HCT116 (cell line): ENCODE results near the gene ZNF560. TPM values are rescaled to one million over a fixed set of nuclear protein-coding genes. Genes with fewer than 3 reads are reported as not detected.

Experiments
- ATAC-seq: fragments of 200-7000 bp; cut with Tn5 transposase; 2 replicates; pipeline ENCODE4 v1.9.1; 2020; ENCODE audit warnings: mild to moderate bottlenecking, moderate library complexity
- BruUV-seq: library from RNA; stranded (reverse); fragments of 400-500 nt; replicated peaks from 2 replicates; lab custom pipeline; 2021; lab: Mats Ljungman, UMichigan
- CTCF ChIA-PET: fragments of 300-600 bp; sonication (Branson Sonifier 250); formaldehyde crosslinking; loops from one replicate; lab custom pipeline; 2021; ENCODE audit warnings: antibody characterized with exemption; lab: Charles Lee
- POLR2A ChIA-PET: fragments of 300-600, 350-600 bp; sonication (Branson Sonifier 250); formaldehyde crosslinking; loops from one replicate; lab custom pipeline; 2021; ENCODE audit warnings: antibody characterized with exemption; lab: Charles Lee
- RAD21 ChIA-PET, 2 experiments: fragments of 300-600 bp; sonication (Branson Sonifier 250); formaldehyde crosslinking; loops; one replicate each; lab custom pipeline; 2023; ENCODE audit warnings: low total read pairs in 2 of 2; ENCODE audit not compliant: uncharacterized antibody in 2 of 2, unreplicated experiment in 2 of 2, low non-redundant PET in 1 of 2; lab: Charles Lee
- DNase-seq: peaks from one replicate; pipeline ENCODE4 v3.0.0-alpha.2; 2010; ENCODE audit warnings: low read depth, low spot score
- H2AFZ ChIP-seq: fragments of 200-600 bp; shearing (Covaris generic), sonication (generic); 2 replicates; pipeline ENCODE4 v1.6.1; 2017; ENCODE audit warnings: low read depth, mixed run types, mixed read lengths, antibody characterized with exemption, low read length; ENCODE audit not compliant: poor library complexity, severe bottlenecking
- H3K27ac ChIP-seq: 2 replicates; pipeline ENCODE4 v1.5.1; 2012; ENCODE audit warnings: low read depth, low read length
- H3K27me3 ChIP-seq: fragments of 200-600 bp; sonication (generic); 2 replicates; pipeline ENCODE4 v1.6.1; 2016; ENCODE audit warnings: mixed run types, low read length, mixed read lengths; ENCODE audit not compliant: insufficient read depth
- H3K36me3 ChIP-seq, 2 experiments: fragments of 200-500 bp in 1 of 2; fragments of 200-600 bp in 1 of 2; sonication (Bioruptor generic) in 1 of 2; sonication (generic) in 1 of 2; 2 replicates each; pipeline versions ENCODE4 v1.5.1 to v1.6.1; 2014 to 2016; ENCODE audit warnings: low read length in 2 of 2, inconsistent platforms in 1 of 2, mixed read lengths in 1 of 2, mixed run types in 1 of 2; ENCODE audit not compliant: insufficient read depth in 2 of 2, control insufficient read depth in 1 of 2
- H3K4me1 ChIP-seq, 2 experiments: fragments of 200-600 bp in 1 of 2; sonication (generic) in 1 of 2; 2 replicates each; pipeline versions ENCODE4 v1.5.1 to v1.6.1; 2012 to 2017; ENCODE audit warnings: low read length in 2 of 2, inconsistent platforms in 1 of 2, mild to moderate bottlenecking in 1 of 2, mixed read lengths in 1 of 2, mixed run types in 1 of 2, moderate library complexity in 1 of 2; ENCODE audit not compliant: insufficient read depth in 2 of 2, control insufficient read depth in 1 of 2
- H3K4me2 ChIP-seq: fragments of 200-600 bp; sonication (generic); 2 replicates; pipeline ENCODE4 v1.6.1; 2017; ENCODE audit warnings: mixed run types, low read length, mixed read lengths
- H3K4me3 ChIP-seq, 2 experiments: fragments of 200-600 bp in 1 of 2; sonication (generic) in 1 of 2; replicated peaks in 1 of 2; 2 replicates each; pipeline ENCODE4 v1.5.1; 2011 to 2016; ENCODE audit warnings: low read length in 2 of 2, control low read depth in 1 of 2, low read depth in 1 of 2, mild to moderate bottlenecking in 1 of 2, mixed read lengths in 1 of 2, mixed run types in 1 of 2
- H3K79me2 ChIP-seq: fragments of 200-600 bp; sonication (generic); 2 replicates; pipeline ENCODE4 v1.6.1; 2017; ENCODE audit warnings: mild to moderate bottlenecking, mixed run types, low read length, moderate library complexity, mixed read lengths; ENCODE audit not compliant: insufficient read depth
- H3K9ac ChIP-seq: fragments of 200-600 bp; sonication (generic); 2 replicates; pipeline ENCODE4 v1.6.1; 2016; ENCODE audit warnings: low read length, mixed read lengths
- H3K9me2 ChIP-seq: fragments of 200-600 bp; sonication (generic), shearing (Covaris generic); 2 replicates; pipeline ENCODE4 v1.6.1; 2017; ENCODE audit warnings: mixed run types, mild to moderate bottlenecking, moderate library complexity; ENCODE audit not compliant: insufficient read depth
- H3K9me3 ChIP-seq, 2 experiments: fragments of 200-500 bp in 1 of 2; fragments of 200-600 bp in 1 of 2; sonication (Bioruptor generic) in 1 of 2; sonication (generic) in 1 of 2; 2 replicates each; pipeline ENCODE4 v1.6.1; 2014 to 2017; ENCODE audit warnings: low read length in 2 of 2, mixed read lengths in 2 of 2, inconsistent platforms in 1 of 2, low read depth in 1 of 2, mild to moderate bottlenecking in 1 of 2, mixed run types in 1 of 2, moderate library complexity in 1 of 2; ENCODE audit not compliant: control insufficient read depth in 1 of 2, insufficient read depth in 1 of 2
- H4K20me1 ChIP-seq: fragments of 200-600 bp; sonication (generic), shearing (Covaris generic); 2 replicates; pipeline ENCODE4 v1.6.1; 2017; ENCODE audit warnings: mixed run types, mild to moderate bottlenecking, moderate library complexity; ENCODE audit not compliant: insufficient read depth
- CEBPB ChIP-seq: IDR thresholded peaks from 2 replicates; pipeline ENCODE4 v1.6.1; 2012; ENCODE audit warnings: low read depth
- EGR1 ChIP-seq: IDR thresholded peaks from 2 replicates; pipeline ENCODE4 v1.6.1; 2012; ENCODE audit warnings: low read depth
- EZH2 ChIP-seq: fragments of 200-600 bp; sonication (generic); IDR thresholded peaks from 2 replicates; pipeline ENCODE4 v1.6.1; 2017; ENCODE audit warnings: antibody characterized with exemption, mixed run types
- EZH2phosphoT487 ChIP-seq: fragments of 200-600 bp; IDR thresholded peaks from 2 replicates; pipeline ENCODE4 v1.6.1; 2018; ENCODE audit warnings: antibody characterized with exemption, borderline replicate concordance
- FOSL1 ChIP-seq: IDR thresholded peaks from 2 replicates; pipeline ENCODE4 v1.6.1; 2012; ENCODE audit warnings: low read depth
- JUND ChIP-seq: IDR thresholded peaks from 2 replicates; pipeline ENCODE4 v1.6.1; 2012
- POLR2AphosphoS5 ChIP-seq: IDR thresholded peaks from 2 replicates; pipeline ENCODE4 v1.6.1; 2011; ENCODE audit warnings: mild to moderate bottlenecking, low read depth, low read length, moderate library complexity
- RAD21 ChIP-seq: IDR thresholded peaks from 2 replicates; pipeline ENCODE4 v1.6.1; 2012; ENCODE audit warnings: low read depth, mild to moderate bottlenecking
- SIN3A ChIP-seq: IDR thresholded peaks from 2 replicates; pipeline ENCODE4 v1.6.1; 2012; ENCODE audit warnings: low read depth
- SP1 ChIP-seq: IDR thresholded peaks from 2 replicates; pipeline ENCODE4 v1.6.1; 2012; ENCODE audit warnings: low read depth
- SRF ChIP-seq: IDR thresholded peaks from 2 replicates; pipeline ENCODE4 v1.6.1; 2012; ENCODE audit warnings: low read depth
- TCF7L2 ChIP-seq: IDR thresholded peaks from 2 replicates; pipeline ENCODE4 v1.7.0; 2011; ENCODE audit warnings: borderline replicate concordance, inconsistent platforms; ENCODE audit not compliant: insufficient read depth, insufficient read length; ENCODE audit errors: extremely low read depth
- YY1 ChIP-seq: IDR thresholded peaks from 2 replicates; pipeline ENCODE4 v1.6.1; 2011; ENCODE audit warnings: low read length, low read depth, moderate library complexity, mild to moderate bottlenecking; ENCODE audit not compliant: insufficient replicate concordance; ENCODE audit errors: extremely low read depth
- ZFX ChIP-seq: fragments of 450-650 bp; IDR thresholded peaks from 2 replicates; pipeline ENCODE4 v1.6.1; 2017
- ZNF274 ChIP-seq: fragments of 200-500 bp; sonication (Bioruptor generic); IDR thresholded peaks from 2 replicates; pipeline ENCODE4 v1.6.1; 2014; ENCODE audit warnings: mild to moderate bottlenecking, low read depth, low read length, inconsistent platforms
- intact Hi-C: fragments of 100-400 bp; cut with micrococcal nuclease; formaldehyde crosslinking; loops from 2 replicates; pipeline ENCODE4 v1.10.0; 2022
- total RNA-seq: library from RNA; stranded (reverse); gene quantifications from one replicate; pipeline ENCODE4 v1.2.1, GENCODE V29; 2021; ENCODE audit not compliant: unreplicated experiment
- TF ChIP-seq, protein P1 (sequence below): IDR thresholded peaks from 2 replicates; pipeline ENCODE4 v1.6.1; 2012

The ZNF560 gene
- total RNA-seq, 1 experiment from 2014 or later: not detected

DNA sequence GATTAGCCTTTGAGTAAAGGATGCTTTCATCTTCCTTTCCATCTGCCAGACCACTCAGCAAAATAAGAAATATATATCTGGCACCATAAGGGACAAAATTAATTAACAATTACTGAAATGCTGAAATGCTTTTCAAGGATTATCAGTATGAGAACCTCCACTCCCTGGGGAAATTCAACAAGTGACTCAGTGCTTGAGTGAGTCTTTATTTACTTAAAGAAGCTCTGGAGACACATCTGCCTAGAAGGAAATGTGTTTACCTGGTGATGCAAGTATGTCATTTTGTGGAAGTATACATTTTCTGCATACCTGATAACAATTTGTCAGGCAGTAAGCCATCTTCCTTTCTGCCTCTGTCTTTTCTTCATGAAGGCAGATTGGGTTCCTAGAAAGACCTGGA, 23.4 kb downstream of the ZNF560 start:
- CTCF ChIA-PET: no interaction called here
- TF ChIP-seq YY1: no peak
- TF ChIP-seq SRF: no peak
- no peak for TF ChIP-seq RAD21
- TF ChIP-seq EZH2phosphoT487: no peak
- TF ChIP-seq, protein P1, sequence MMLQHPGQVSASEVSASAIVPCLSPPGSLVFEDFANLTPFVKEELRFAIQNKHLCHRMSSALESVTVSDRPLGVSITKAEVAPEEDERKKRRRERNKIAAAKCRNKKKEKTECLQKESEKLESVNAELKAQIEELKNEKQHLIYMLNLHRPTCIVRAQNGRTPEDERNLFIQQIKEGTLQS: no peak
- TF ChIP-seq ZNF274: no peak
- no peak for TF ChIP-seq EGR1
- TF ChIP-seq EZH2: no peak
- no peak for TF ChIP-seq TCF7L2
- TF ChIP-seq JUND: no peak
- no peak for TF ChIP-seq ZFX
- TF ChIP-seq SIN3A: no peak
- TF ChIP-seq SP1: no peak
- no peak for TF ChIP-seq FOSL1
- TF ChIP-seq CEBPB: no peak
- TF ChIP-seq POLR2AphosphoS5: no peak
- peaks cover 2 to 3% of the 10 kb centered on the region in 2 experiments; a peak in 2 of 4 replicates for H3K9me3 ChIP-seq

More for the DNA sequence above, 23.4 kb downstream of the ZNF560 start:
- Histone ChIP-seq H4K20me1 (no peaks in the 10 kb centered on the region), H3K27me3 (no peaks in the 10 kb centered on the region), H3K27ac (no peak overlapping the region), H3K9ac (no peak overlapping the region), H3K79me2 (no peaks in the 10 kb centered on the region), H2AFZ (no peak overlapping the region), H3K4me2 (no peak overlapping the region), H3K36me3 (no peaks in the 10 kb centered on the region), H3K4me1 (no peaks in the 10 kb centered on the region), H3K9me2 (no peaks in the 10 kb centered on the region), H3K4me3 (no peak overlapping the region)
- DNase-seq: no peak
- RAD21 ChIA-PET: no interaction called here
- BruUV-seq: no TSS peak
- intact Hi-C loops: no loop called here
- POLR2A ChIA-PET: no interaction called here
- no peak for ATAC-seq
